Astrocyte of the cerebellum (primary cell): Measurements from ENCODE around the gene RBM24.

Experiments
- DNase-seq: peaks from one replicate; pipeline ENCODE4 v3.0.0-alpha.2; 2011; ENCODE audit warnings: low read depth
- H3K4me3 ChIP-seq: 2 replicates; pipeline ENCODE4 v1.5.1; 2011; ENCODE audit warnings: mild to moderate bottlenecking, low read depth, low read length, moderate library complexity
- in situ Hi-C: cut with HindIII; loops from 2 replicates; pipeline ENCODE4 v1.10.0; 2017; ENCODE audit warnings: low sequenced_read_pairs
- TF ChIP-seq, protein P1 (sequence below): IDR thresholded peaks from 2 replicates; pipeline ENCODE4 v1.5.1; 2012; ENCODE audit warnings: low read length, low read depth, moderate library complexity, mild to moderate bottlenecking; ENCODE audit errors: missing control alignments

The RBM24 gene

GRCh38 chr6:17250237-17250636, 30.9 kb upstream of the RBM24 start:
- in situ Hi-C loops = no loop called here
- no peak overlapping the region for H3K4me3 ChIP-seq
- DNase-seq = no peak
- TF ChIP-seq, protein P1, sequence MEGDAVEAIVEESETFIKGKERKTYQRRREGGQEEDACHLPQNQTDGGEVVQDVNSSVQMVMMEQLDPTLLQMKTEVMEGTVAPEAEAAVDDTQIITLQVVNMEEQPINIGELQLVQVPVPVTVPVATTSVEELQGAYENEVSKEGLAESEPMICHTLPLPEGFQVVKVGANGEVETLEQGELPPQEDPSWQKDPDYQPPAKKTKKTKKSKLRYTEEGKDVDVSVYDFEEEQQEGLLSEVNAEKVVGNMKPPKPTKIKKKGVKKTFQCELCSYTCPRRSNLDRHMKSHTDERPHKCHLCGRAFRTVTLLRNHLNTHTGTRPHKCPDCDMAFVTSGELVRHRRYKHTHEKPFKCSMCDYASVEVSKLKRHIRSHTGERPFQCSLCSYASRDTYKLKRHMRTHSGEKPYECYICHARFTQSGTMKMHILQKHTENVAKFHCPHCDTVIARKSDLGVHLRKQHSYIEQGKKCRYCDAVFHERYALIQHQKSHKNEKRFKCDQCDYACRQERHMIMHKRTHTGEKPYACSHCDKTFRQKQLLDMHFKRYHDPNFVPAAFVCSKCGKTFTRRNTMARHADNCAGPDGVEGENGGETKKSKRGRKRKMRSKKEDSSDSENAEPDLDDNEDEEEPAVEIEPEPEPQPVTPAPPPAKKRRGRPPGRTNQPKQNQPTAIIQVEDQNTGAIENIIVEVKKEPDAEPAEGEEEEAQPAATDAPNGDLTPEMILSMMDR = no peak

DNA sequence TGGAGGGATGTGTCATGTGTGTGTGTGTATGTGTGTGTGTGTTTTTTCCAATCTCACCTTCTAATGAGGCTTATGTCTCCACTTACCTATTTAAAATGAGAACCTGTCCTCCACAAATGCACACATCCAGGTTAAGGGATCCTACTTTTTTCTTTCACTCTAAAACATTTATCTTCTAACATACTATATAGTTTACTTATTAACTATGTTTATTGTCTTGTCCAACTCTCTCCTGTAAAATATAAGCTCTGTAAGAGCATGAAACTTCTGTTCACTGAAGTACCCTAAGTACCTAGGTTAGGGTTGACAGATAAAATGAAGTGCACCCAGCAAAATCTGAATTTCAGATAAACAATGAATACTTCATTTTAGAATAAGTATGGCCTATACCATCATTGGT, 29.2 kb upstream of the RBM24 start:
- TF ChIP-seq, protein P1 = no peak
- DNase-seq = no peak
- in situ Hi-C loops = no loop called here
- no peak overlapping the region for H3K4me3 ChIP-seq

- TF ChIP-seq, protein P1 = no peak
- DNase-seq = no peak
- in situ Hi-C loops = no loop called here
- H3K4me3 ChIP-seq = no peak overlapping the region
Measured at GRCh38 chr6:17258749-17259148, 22.4 kb upstream of the RBM24 start.

DNA sequence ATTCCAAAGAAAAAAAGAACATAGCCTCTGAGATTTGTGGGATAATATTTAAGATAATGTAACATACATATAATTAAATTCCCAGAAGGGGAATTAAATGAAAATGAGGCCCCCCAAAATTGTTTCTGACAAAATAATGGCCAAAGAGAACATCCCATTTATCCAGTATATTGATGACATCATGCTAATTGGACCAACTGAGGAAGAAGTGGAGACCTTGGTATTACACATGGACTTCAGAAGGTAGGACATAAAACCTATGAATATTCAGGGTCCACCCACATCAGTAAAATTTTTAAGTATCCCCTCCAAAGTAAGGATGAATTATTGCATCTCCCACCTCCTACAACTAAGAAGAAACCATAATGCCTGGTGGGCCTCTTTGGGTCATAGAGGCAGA, 15.6 kb upstream of the RBM24 start:
- H3K4me3 ChIP-seq = no peak overlapping the region
- DNase-seq = no peak
- in situ Hi-C loops = no loop called here
- TF ChIP-seq, protein P1 = no peak

- in situ Hi-C loops = no loop called here
- DNase-seq = no peak
- H3K4me3 ChIP-seq = no peak overlapping the region
- TF ChIP-seq, protein P1 = no peak
Measured at GRCh38 chr6:17267566-17267965, 13.6 kb upstream of the RBM24 start.

DNA sequence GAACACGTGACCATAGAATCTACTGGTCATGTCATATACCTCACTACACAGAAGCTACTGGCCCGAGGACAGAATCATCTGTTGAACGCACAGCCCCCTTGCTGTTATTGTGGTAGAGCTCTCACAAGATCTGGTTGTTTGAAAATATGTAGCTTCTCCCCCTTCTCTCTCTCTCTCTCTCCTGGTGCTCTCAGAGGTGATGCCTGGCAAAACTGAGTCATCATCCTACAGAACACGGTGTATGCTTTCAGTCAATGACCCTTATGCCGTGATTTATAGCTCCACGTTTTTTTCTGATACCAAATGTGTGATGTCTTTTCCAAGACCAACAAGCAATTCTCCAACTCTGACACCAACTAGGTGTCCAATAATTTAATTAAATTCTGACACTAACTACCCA, 13.0 kb upstream of the RBM24 start:
- TF ChIP-seq, protein P1 = no peak
- in situ Hi-C loops = no loop called here
- peak; percentile 54 for DNase-seq
- no peak overlapping the region for H3K4me3 ChIP-seq

DNA sequence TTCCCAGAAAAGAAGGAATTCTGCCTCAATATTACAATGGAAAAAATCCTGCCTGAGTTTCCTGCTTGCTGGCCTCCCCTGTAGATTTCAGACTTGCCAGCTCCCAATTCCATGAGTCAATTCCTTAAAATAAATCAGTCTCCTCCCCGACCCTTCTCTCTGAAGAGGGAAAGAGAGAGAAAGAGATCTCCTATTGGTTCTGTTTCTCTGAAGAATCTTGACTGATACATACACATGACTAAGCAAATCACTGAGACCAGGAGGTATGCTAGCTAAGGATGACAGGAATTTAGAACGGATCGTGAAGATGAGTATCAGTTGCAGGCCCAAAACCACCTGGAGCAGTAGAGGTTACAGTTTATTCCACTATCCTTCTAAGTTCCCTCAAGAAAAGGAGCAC, 11.3 kb upstream of the RBM24 start:
- H3K4me3 ChIP-seq = no peak overlapping the region

More for the DNA sequence above, 11.3 kb upstream of the RBM24 start:
- TF ChIP-seq, protein P1 = no peak
- in situ Hi-C loops = no loop called here
- no peak for DNase-seq
